Hematopoietic multipotent progenitor cell (in vitro differentiated cells): ENCODE data around the gene ZNF860. TPM values are rescaled to one million over a fixed set of nuclear protein-coding genes. Genes with fewer than 3 reads are reported as not detected.
"Not testable (repeated sequence)": the region's sequence is repeated elsewhere in the genome, so short reads cannot be mapped to it uniquely, and the experiment has no call there.

Experiments used
- DNase-seq, 3 donors: peaks; one replicate each; pipeline ENCODE4 v3.0.0-alpha.2; 2011 to 2015; ENCODE audit warnings: low read depth in 2 of 3, low spot score in 2 of 3
- total RNA-seq: library from RNA; depleted of rRNA; stranded (reverse); fragments of >200 nt; gene quantifications from one replicate; pipeline ENCODE4 v1.2.3, GENCODE V29; 2012

ZNF860 gene
- total RNA-seq, 1 donor = under 0.01 TPM

DNA sequence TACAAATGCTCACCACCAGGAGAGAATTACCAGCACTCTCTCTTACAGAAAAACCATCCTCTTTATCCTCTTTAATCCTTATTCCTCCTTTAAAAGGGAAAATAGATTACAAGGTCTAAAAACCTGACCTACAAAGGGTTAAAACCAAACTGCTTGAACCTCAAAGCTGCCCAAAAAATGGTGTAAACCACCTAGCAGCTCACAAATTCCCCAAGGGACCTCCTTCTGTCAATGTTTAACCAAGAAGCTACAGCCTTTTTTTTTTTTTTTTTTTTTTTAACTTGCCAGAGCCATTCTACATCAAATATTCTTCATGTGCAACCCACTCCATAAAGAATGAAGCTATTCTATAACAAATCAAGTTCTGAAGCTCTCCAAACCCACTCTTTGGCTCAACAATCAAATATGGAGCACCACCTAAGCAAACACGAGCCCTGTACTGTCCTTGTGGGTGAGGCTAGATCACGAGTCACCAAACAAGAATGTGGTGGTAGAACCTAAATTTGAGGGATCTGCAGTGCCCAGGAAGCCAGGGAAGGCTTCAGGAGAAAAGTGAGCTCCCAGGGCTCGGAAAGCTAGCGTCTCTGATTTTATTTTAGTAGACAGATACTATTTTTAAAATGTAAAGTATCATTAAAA, 20.6 kb upstream of the ZNF860 start:
- DNase-seq = no peak

- DNase-seq = peak in 2 of 3 donors; percentile 53 to 82
These were observed 18.7 kb upstream of the ZNF860 start for GRCh38 chr3:31962801-31963205.

- DNase-seq = no peak
These were observed 14.5 kb upstream of the ZNF860 start for GRCh38 chr3:31966978-31967591.

GRCh38 chr3:31967592-31967991, 14.0 kb upstream of the ZNF860 start:
- no peak for DNase-seq

GRCh38 chr3:31968369-31968926, 13.1 kb upstream of the ZNF860 start:
- DNase-seq = no peak

GRCh38 chr3:31968927-31969418, 12.6 kb upstream of the ZNF860 start:
- no peak for DNase-seq

- DNase-seq = no peak
These were observed 9.9 kb upstream of the ZNF860 start for GRCh38 chr3:31971607-31972006.

- no peak for DNase-seq
These were observed 8.5 kb upstream of the ZNF860 start for GRCh38 chr3:31973081-31973480.

- no peak for DNase-seq
These were observed 7.7 kb upstream of the ZNF860 start for GRCh38 chr3:31973837-31974236.

DNA sequence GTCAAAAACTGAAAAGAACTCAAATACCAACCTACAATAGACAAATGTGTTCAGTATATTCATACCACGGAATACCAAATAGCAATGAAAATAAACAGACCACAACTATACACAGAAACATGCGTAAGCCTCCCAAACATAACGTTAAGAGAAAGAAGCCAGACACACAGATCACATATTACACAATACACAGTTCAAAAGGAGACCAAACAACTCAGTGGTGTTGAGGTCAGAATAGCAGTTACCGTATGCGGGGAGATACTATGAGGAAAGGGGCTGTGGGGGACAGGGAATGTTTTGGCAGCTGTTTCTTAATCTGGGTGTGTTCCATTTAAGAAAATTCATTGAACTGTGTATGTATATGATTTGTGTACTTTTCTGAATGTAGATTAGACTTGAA, 7.1 kb upstream of the ZNF860 start:
- no peak for DNase-seq

- no peak for DNase-seq
These were observed 6.6 kb upstream of the ZNF860 start for GRCh38 chr3:31974964-31975363.

- no peak for DNase-seq
These were observed 5.2 kb upstream of the ZNF860 start for GRCh38 chr3:31976302-31976701.

DNA sequence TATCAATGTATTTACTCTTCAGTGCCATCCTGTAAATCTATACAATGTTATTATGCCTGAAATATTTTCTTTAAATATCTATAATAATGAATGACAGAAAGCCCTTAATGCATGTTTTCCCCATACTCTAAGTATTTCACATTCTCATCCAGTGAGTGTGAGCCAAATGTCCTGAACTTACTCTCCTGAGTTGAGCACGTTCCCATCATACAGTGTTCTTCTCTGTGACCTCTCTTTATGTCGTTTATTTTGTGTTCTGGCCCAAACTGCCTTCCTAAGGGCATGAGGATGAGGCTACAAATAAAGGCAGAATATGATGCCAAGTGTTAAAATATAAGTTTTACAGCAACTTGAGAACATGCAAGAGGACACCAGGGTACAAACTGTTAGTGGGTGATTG, 3.8 kb upstream of the ZNF860 start:
- no peak for DNase-seq

DNA sequence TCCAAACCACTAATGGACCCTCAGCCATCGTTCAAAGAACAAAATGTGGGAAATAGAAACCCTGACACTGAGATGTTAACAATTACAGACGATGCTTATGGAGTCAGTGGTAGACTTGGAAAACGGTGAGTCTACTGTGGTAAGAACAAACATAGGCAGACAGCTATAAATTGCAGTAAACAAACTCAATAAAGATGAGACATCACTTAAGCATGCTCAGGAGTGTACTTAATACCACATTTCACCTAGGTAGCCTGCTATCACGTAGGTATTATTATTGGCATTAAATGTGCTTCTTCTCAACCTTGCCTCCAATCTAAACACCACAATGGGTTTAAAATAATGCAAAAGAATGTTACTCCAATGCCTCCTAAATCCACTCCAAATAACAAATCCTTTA, 3.0 kb upstream of the ZNF860 start:
- DNase-seq = no peak

DNA sequence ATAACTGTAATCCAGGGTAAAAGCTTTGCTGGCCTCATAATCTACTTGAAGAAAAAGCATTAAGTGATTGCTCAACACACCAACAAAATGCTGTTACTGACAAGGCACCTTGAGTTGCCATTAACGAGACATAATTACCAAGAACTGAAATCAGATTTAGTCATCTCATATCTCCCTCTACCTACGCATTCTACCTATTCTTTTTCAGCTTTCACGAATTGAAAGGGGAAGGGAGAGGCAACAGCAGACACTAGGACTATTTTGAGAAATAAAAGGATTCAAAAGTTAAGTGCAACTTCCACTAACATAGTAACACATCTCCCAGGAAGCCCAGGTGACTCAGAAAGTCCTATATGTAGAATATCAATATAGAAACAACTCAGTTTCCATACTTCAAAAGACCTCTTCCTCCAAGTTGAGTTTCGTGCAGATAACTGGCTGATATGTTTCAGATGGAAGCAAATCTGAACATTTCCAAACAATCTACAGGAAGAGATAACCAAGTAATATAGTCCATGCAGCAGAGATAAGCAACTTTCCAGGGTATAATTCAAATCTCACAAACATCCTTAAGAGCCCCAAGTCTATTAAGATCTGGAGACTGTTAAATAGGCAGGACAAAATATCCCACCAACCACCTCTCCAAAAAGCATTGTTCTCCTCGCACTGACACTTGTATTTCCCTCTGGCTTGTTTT, 2.4 kb upstream of the ZNF860 start:
- no peak for DNase-seq

- peak; percentile 18 to 47 (median 46) for DNase-seq
These were observed 882 bp upstream of the ZNF860 start for GRCh38 chr3:31980530-31981205.

DNA sequence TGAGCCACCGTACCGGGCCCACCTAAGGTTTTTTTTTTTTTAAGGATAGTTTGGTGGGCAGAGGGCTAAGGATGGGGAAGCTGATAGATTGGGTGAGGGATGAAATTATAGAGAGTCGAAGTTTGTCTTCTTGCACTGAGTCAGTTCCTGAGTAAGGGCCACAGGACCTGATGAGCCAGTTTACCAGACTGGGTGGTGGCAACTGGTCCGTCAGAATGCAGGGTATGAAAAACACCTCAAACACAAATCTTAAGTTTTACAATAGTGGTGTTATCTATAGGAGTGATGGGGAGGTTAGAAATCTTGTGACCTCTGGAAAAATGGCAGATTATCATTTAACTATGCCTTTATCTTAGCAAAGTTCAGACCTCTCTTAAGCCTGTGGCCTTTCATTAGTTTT, 2.8 kb downstream of the ZNF860 start:
- DNase-seq = no peak

DNA sequence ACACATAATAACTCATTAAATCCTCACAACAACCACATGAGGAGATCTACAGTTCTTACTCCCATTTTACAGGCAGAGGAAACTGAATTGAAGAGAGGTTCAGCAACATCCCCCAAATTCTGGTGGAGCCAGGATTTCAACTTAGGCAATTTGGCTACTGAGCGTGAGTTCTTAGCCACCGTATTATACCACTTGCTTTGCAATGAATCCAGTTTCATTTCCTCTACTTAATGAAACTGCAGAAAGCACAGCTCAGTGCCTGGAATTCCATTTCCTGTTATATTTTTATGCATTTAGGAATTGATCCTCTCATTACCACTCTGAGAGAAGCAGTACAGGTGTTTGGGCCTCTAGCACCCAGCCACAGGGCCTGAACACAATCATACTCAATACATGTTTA, 4.3 kb downstream of the ZNF860 start:
- DNase-seq = no peak

DNA sequence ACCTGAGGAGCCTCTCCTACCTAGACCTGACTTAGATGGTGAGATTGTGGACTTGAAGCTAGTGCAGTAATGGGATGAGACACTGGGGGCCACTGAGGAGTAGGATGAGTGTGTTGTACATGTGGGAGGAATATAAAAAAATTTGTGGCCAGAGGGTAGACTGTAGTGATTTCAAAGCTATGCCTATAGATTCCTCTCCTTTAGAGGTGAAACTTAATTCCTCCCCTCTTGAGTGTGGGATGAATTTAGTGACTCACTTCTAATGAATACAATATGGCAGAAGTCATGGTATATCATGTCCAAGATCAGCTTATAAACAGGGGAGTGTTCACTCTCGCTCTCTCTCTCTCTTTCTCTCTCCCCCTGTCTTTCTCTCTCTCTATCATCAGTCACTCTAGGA, 6.7 kb downstream of the ZNF860 start:
- DNase-seq = no peak

DNA sequence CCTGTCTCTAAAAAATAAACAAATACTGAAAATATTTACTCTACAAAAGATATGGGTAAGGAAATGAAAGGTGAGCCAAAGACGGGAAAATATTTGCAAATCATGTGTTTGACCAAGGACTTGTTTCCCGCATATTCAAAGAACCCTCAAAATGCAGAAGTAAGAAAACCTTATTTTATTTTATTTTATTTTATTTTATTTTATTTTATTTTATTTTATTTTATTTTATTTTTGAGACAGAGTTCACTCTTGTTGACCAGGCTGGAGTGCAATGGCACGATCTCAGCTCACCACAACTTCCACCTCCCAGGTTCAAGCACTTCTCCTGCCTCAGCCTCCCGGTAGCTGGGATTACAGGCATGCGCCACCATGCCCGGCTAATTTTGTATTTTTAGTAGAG, 11.4 kb downstream of the ZNF860 start:
- not testable (repeated sequence) for DNase-seq

DNA sequence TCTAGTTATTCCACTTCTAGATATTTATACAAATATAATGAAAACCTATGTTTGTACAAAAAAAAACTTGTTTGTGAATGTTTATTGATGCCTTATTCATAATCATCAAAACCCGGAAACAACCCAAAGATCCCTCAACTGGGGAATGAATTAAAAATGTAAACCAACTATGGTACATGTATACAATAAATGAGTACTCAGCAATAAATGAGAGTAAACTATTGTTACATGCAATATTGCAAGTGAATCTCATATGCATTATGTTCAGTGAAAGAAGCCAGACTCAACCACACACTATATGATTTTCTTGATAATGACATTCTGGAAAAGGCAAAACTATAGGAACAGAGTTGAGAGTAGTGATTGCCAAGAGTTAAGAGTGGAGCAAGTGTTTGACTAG, 12.3 kb downstream of the ZNF860 start:
- DNase-seq = no peak
